GM12872 (cell line): ENCODE data around the gene PRC1.

Experiments
- TF ChIP-seq, protein P1 (sequence below): IDR thresholded peaks from 3 replicates; pipeline ENCODE4 v1.5.1; 2011; ENCODE audit warnings: low read depth, mild to moderate bottlenecking, low read length, moderate library complexity; ENCODE audit not compliant: insufficient read depth

Gene PRC1

DNA sequence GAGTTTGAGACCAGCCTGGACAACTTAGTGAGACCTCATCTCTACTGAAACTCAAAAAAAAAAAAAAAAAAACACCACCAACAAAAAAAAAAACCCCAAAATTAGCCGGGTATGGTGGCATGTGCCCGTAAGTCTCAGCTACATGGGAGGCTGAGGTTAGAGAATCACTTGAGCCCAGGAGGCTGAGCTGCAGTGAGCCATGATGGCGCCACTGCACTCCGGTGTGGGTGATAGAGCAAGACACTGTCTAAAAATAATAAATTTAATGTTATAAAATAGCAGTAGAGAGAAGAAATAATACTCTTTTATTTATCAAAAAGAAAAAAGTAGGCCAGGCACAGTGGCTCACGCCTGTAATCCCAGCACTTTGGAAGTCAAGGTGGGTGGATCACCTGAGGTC lies 22.2 kb downstream of the PRC1 start:
- TF ChIP-seq, protein P1, sequence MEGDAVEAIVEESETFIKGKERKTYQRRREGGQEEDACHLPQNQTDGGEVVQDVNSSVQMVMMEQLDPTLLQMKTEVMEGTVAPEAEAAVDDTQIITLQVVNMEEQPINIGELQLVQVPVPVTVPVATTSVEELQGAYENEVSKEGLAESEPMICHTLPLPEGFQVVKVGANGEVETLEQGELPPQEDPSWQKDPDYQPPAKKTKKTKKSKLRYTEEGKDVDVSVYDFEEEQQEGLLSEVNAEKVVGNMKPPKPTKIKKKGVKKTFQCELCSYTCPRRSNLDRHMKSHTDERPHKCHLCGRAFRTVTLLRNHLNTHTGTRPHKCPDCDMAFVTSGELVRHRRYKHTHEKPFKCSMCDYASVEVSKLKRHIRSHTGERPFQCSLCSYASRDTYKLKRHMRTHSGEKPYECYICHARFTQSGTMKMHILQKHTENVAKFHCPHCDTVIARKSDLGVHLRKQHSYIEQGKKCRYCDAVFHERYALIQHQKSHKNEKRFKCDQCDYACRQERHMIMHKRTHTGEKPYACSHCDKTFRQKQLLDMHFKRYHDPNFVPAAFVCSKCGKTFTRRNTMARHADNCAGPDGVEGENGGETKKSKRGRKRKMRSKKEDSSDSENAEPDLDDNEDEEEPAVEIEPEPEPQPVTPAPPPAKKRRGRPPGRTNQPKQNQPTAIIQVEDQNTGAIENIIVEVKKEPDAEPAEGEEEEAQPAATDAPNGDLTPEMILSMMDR, result no peak

DNA sequence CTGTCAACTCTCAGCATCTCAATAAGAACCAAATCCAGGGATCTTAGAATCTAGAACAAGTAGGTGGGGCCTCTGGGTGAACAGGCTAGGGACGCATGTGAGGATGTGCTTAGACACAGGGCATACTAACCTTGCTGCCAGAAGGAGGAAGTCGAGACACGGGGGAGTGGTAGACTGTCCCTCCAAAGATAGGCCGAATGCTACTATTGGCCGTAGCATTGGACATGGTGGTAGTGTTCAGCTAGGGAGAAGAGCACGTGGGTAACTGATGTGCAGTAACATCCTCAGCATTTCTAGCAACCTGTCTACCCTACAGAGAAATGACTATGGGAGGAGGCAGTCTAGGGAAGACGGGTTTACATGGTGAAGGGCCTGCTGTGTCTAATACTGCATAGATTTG lies 24.1 kb downstream of the PRC1 start:
- TF ChIP-seq, protein P1, result no peak

DNA sequence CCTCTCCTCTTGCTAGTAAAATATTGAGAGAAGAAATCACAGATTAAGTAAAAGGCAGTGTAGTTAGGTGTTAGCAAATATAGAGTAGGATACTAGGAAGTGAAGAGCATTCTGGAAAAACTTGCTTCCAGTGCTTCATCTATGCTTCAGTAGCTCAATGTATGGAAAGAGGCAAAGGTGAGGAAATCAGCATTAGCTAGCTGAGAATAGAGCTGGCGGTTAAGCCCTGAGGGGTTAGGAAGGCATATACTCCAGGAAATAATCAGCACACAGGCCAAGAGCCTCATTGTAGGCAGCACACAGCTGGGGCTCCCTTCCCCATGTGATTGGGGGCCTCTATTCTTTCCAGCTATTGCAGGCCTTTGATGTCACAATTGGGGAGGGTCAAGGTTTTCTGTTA lies 25.9 kb downstream of the PRC1 start:
- TF ChIP-seq, protein P1, result no peak

DNA sequence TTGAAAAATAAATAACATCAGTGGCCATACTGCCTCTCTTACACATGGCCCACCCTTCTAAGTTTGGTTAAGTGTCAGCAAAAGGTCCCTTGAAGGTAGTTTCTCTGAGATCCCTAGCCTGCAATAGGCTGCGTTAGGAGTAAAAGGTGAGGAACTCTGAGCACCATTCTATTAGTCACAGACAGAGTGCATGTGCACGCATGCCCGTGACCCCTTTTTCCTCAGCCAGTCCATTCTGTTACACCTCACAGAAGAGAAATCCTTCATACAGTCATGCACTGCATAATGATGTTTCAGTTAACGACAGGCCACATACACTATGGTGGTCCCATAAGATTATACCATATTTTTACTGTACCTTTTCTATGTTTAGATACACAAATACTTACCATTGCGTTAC lies 27.1 kb downstream of the PRC1 start:
- TF ChIP-seq, protein P1, result no peak

DNA sequence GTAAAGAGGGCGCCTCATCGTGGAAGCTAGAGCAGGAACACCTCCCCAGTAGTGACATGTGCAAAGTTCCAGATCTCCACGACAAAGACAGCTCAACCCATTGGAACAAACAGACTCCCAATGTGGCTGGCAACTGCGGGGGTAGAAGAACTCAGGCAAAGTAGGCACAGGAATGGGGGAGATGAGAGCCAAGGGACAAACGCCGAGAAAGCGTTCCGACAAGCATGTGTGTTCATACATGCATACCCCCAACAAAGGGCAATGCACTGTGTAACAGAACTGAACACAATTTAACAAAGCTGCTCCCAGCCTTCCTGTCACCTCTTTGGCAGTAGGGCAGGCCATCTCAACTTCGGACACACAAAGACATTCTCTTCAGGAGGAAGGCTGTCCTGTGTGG lies 28.1 kb downstream of the PRC1 start:
- TF ChIP-seq, protein P1, result no peak

DNA sequence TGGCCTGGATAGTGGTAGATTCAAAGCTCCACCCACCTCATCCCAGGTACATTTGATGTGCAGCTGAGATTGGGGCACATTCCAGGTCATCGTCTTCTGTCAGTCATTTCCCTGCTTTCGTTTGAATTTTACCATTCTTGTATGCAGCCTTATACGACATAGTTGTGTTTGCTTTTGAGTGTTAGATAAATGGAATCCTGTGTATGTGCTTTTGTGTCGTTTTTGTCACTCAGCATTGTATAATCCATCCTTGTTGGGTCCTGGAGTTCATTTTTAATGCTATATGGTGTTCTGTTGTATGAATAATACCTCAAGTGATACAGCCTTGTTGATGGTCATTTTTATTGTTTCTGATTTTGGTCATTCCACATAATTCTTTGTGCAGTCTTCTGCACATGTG lies 32.3 kb downstream of the PRC1 start:
- TF ChIP-seq, protein P1, result no peak

DNA sequence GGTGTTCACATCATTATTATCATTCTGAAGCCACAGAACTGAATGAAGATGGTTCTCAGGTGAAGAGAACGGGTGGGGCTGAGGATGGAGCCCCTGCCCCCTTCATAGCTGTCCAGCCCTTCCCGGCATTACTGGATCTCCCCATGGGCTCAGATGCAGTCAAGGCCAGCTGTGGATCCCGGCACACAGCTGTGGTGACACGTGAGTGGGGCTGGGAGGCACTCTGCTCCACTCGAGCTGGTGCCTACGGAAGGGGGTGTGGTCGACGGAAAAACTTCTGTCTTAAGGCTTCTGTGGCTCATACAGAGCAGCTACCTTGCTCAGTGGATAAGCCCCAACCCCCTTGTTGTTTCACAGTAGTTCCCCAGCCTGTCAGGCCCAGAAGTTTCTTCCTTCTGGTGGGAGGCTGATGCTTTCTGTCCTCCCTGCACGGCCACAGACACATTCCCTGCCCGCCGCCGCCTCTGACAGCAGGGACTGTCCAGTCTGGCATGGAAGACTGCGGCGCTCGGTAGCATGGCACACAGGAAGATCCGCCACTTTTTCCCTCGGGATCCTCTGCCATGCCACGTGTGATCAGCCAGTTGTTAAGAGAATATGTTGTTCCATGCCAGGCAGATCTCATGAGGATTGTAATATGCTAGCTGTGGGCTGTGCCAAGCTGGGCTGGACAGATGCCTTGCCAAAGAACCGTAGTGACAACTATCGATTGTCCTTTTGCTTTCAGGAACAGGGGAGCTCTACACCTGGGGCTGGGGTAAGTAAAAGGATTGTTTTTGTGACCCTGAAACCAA lies 33.8 kb downstream of the PRC1 start:
- TF ChIP-seq, protein P1, result no peak
